NB4 (cell line): ENCODE results near the gene PGAM2.

ENCODE experiments used
- CTCF ChIP-seq: IDR thresholded peaks from one replicate; pipeline ENCODE4 v1.5.1; 2012; ENCODE audit warnings: low read depth, low read length
- MAX ChIP-seq: IDR thresholded peaks from 2 replicates; pipeline ENCODE4 v1.6.1; 2011; ENCODE audit warnings: low read depth, low read length
- POLR2A ChIP-seq: IDR thresholded peaks from 2 replicates; pipeline ENCODE4 v1.6.1; 2011; ENCODE audit warnings: mild to moderate bottlenecking; ENCODE audit not compliant: insufficient read length; ENCODE audit errors: extremely low read depth

- TF ChIP-seq CTCF (no peak), POLR2A (no peak), MAX (no peak)
These were observed 49.4 kb upstream of the PGAM2 start for GRCh38 chr7:44114586-44115310.
